ENCODE results near the gene USP17L11. TPM values are rescaled to one million over a fixed set of nuclear protein-coding genes. Genes with fewer than 3 reads are reported as not detected.
"Not testable (repeated sequence)": the region's sequence is repeated elsewhere in the genome, so short reads cannot be mapped to it uniquely, and the experiment has no call there.

USP17L11 gene
- total and polyA plus RNA-seq, 12 donors: not detected

GRCh38 chr4:9243579-9243978 lies 28.4 kb downstream of the USP17L11 start, which contains the start of gene USP17L17:
Gene USP17L17 (plus strand): TSS chr4:9243879. CDS start chr4:9243879, 0 bp downstream.
- 83 to 97% (median 91%) methylated on average over 4 to 13 of the region's 14 CpGs for WGBS, 4 donors
- H3K4me1 ChIP-seq (replicated peaks in 1 of 2); H3K27me3 ChIP-seq; H3K4me3 ChIP-seq; H3K27ac ChIP-seq; DNase-seq; H3K36me3 ChIP-seq (replicated peaks in 1 of 2); intact Hi-C loops (cut with DNase I); H3K9me3 ChIP-seq (replicated peaks in 1 of 3): not testable (repeated sequence)

DNA sequence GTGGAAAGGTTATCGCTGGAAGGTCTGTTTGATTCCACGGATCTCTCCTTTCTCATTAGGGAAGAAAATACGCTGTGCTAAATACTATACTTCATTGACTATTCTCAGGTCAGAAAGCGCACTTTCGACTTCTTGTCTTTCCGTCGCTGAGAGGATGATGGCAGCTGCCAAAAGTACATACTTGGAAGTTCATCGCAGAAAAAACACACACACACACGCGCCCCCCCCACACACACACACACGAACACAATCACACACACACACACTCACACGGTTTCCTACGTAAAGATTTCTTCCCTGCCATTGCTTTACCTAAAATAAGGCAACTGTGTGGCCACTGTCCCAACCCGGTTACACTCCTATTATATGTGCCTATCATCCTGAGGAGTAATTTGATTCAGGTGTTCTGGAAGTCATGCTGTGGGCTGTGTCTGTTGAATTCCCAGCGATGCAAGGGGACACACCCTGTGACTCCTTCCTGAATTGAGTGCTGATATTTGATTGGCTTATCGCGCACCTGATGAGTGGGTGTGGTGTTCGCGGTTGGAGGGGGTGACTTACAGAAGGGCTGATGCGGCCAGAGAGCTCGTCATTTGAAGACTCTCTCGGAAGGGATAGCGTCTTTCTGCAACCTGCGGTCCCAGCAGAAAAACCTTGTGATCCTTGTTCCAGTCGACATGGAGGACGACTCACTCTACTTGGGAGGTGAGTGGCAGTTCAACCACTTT lies 32.9 kb downstream of the USP17L11 start, which contains the start of gene USP17L18:
USP17L18 (plus strand) TSS at position 678 of the 728 bp plus-strand sequence; CDS start at position 678, 0 bp downstream.
- H3K4me3 ChIP-seq; H3K36me3 ChIP-seq (replicated peaks in 1 of 2); H3K4me1 ChIP-seq (replicated peaks in 1 of 2); intact Hi-C loops (cut with DNase I); H3K27me3 ChIP-seq; H3K27ac ChIP-seq; H3K9me3 ChIP-seq (replicated peaks in 1 of 3): not testable (repeated sequence)
- WGBS, 4 donors: 87 to 90% (median 89%) methylated on average over 11 to 20 of the region's 26 CpGs
- DNase-seq: peak in 5 of 7 donors; percentile 6 to 66 (median 13)

- H3K27ac ChIP-seq; intact Hi-C loops (cut with DNase I); H3K36me3 ChIP-seq (replicated peaks in 1 of 2); H3K4me1 ChIP-seq (replicated peaks in 1 of 2); H3K27me3 ChIP-seq; DNase-seq; H3K9me3 ChIP-seq (replicated peaks in 1 of 3); H3K4me3 ChIP-seq: not testable (repeated sequence)
- WGBS, 4 donors: no CpG with 5 or more reads among the region's 13 CpGs
These were observed 37.9 kb downstream of the USP17L11 start, which contains the start of gene USP17L19 for GRCh38 chr4:9253078-9253477. Gene USP17L19 (plus strand): TSS chr4:9253378. CDS start chr4:9253378, 0 bp downstream.

GRCh38 chr4:9257824-9258223 lies 42.6 kb downstream of the USP17L11 start, which contains the start of gene USP17L20:
Gene USP17L20 (plus strand): TSS chr4:9258124. CDS start chr4:9258124, 0 bp downstream.
- H3K27me3 ChIP-seq; H3K36me3 ChIP-seq (replicated peaks in 1 of 2); H3K27ac ChIP-seq; DNase-seq; H3K4me1 ChIP-seq (replicated peaks in 1 of 2); H3K4me3 ChIP-seq; intact Hi-C loops (cut with DNase I); H3K9me3 ChIP-seq (replicated peaks in 1 of 3): not testable (repeated sequence)
- no CpG with 5 or more reads among the region's 15 CpGs for WGBS, 4 donors

GRCh38 chr4:9262572-9262971 lies 47.4 kb downstream of the USP17L11 start, which contains the start of gene USP17L21:
Gene USP17L21 (plus strand): TSS chr4:9262872. CDS start chr4:9262872, 0 bp downstream.
- H3K27ac ChIP-seq; H3K4me1 ChIP-seq (replicated peaks in 1 of 2); H3K9me3 ChIP-seq (replicated peaks in 1 of 3); H3K27me3 ChIP-seq; H3K4me3 ChIP-seq; DNase-seq; intact Hi-C loops (cut with DNase I); H3K36me3 ChIP-seq (replicated peaks in 1 of 2): not testable (repeated sequence)
- WGBS, 4 donors: no CpG with 5 or more reads among the region's 13 CpGs

Other genes with a start within 250 kb of the USP17L11 start
- not detected for gene FAM90A26, start 45.0 kb upstream of the USP17L11 start, total RNA-seq
- not detected for gene FAM90A26, start 45.0 kb upstream of the USP17L11 start, polyA plus RNA-seq
- gene USP17L10, start 4.7 kb upstream of the USP17L11 start, total RNA-seq: not detected
- gene USP17L10, start 4.7 kb upstream of the USP17L11 start, polyA plus RNA-seq: not detected
- not detected for gene USP17L12, start 4.7 kb downstream of the USP17L11 start, total RNA-seq
- gene USP17L12, start 4.7 kb downstream of the USP17L11 start, polyA plus RNA-seq: not detected
- gene USP17L13, start 9.5 kb downstream of the USP17L11 start, total RNA-seq: not detected
- gene USP17L13, start 9.5 kb downstream of the USP17L11 start, polyA plus RNA-seq: not detected
- not detected for gene USP17L15, start 19.0 kb downstream of the USP17L11 start, total RNA-seq
- not detected for gene USP17L15, start 19.0 kb downstream of the USP17L11 start, polyA plus RNA-seq
- gene USP17L17, start 28.5 kb downstream of the USP17L11 start, total RNA-seq: not detected
- gene USP17L17, start 28.5 kb downstream of the USP17L11 start, polyA plus RNA-seq: not detected
- not detected for gene USP17L18, start 33.2 kb downstream of the USP17L11 start, total RNA-seq
- gene USP17L18, start 33.2 kb downstream of the USP17L11 start, polyA plus RNA-seq: not detected
- gene USP17L19, start 38.0 kb downstream of the USP17L11 start, total RNA-seq: not detected
- gene USP17L19, start 38.0 kb downstream of the USP17L11 start, polyA plus RNA-seq: not detected
- not detected for gene USP17L20, start 42.7 kb downstream of the USP17L11 start, total RNA-seq
- not detected for gene USP17L20, start 42.7 kb downstream of the USP17L11 start, polyA plus RNA-seq
- gene USP17L21, start 47.5 kb downstream of the USP17L11 start, total RNA-seq: not detected
- gene USP17L21, start 47.5 kb downstream of the USP17L11 start, polyA plus RNA-seq: not detected
- gene USP17L22, start 52.2 kb downstream of the USP17L11 start, total RNA-seq: 1 to 10 TPM in 1 of 9 donors, not detected in 8; 4.4 TPM
- not detected for gene USP17L22, start 52.2 kb downstream of the USP17L11 start, polyA plus RNA-seq
- not detected for gene USP17L24, start 109.8 kb downstream of the USP17L11 start, total RNA-seq
- not detected for gene USP17L24, start 109.8 kb downstream of the USP17L11 start, polyA plus RNA-seq
- not detected for gene USP17L25, start 114.5 kb downstream of the USP17L11 start, total RNA-seq
- not detected for gene USP17L25, start 114.5 kb downstream of the USP17L11 start, polyA plus RNA-seq
- gene USP17L26, start 119.3 kb downstream of the USP17L11 start, total RNA-seq: not detected
- not detected for gene USP17L26, start 119.3 kb downstream of the USP17L11 start, polyA plus RNA-seq
- not detected for gene USP17L5, start 124.0 kb downstream of the USP17L11 start, total RNA-seq
- not detected for gene USP17L5, start 124.0 kb downstream of the USP17L11 start, polyA plus RNA-seq
- not detected for gene USP17L27, start 128.7 kb downstream of the USP17L11 start, total RNA-seq
- gene USP17L27, start 128.7 kb downstream of the USP17L11 start, polyA plus RNA-seq: not detected
- not detected for gene USP17L28, start 133.5 kb downstream of the USP17L11 start, total RNA-seq
- not detected for gene USP17L28, start 133.5 kb downstream of the USP17L11 start, polyA plus RNA-seq
- not detected for gene USP17L29, start 138.2 kb downstream of the USP17L11 start, total RNA-seq
- not detected for gene USP17L29, start 138.2 kb downstream of the USP17L11 start, polyA plus RNA-seq
- gene USP17L30, start 147.7 kb downstream of the USP17L11 start, total RNA-seq: not detected
- gene USP17L30, start 147.7 kb downstream of the USP17L11 start, polyA plus RNA-seq: not detected
- not detected for gene DEFB131A, start 229.0 kb downstream of the USP17L11 start, total RNA-seq
- gene DEFB131A, start 229.0 kb downstream of the USP17L11 start, polyA plus RNA-seq: not detected

All from adrenal gland (tissue), 12 donors.